ENCODE data around the gene SLC22A5. TPM values are rescaled to one million over a fixed set of nuclear protein-coding genes. Genes with fewer than 3 reads are reported as not detected.

SLC22A5 gene
- total RNA-seq, 1 experiment from 2014 or later, result 3.6 TPM

DNA sequence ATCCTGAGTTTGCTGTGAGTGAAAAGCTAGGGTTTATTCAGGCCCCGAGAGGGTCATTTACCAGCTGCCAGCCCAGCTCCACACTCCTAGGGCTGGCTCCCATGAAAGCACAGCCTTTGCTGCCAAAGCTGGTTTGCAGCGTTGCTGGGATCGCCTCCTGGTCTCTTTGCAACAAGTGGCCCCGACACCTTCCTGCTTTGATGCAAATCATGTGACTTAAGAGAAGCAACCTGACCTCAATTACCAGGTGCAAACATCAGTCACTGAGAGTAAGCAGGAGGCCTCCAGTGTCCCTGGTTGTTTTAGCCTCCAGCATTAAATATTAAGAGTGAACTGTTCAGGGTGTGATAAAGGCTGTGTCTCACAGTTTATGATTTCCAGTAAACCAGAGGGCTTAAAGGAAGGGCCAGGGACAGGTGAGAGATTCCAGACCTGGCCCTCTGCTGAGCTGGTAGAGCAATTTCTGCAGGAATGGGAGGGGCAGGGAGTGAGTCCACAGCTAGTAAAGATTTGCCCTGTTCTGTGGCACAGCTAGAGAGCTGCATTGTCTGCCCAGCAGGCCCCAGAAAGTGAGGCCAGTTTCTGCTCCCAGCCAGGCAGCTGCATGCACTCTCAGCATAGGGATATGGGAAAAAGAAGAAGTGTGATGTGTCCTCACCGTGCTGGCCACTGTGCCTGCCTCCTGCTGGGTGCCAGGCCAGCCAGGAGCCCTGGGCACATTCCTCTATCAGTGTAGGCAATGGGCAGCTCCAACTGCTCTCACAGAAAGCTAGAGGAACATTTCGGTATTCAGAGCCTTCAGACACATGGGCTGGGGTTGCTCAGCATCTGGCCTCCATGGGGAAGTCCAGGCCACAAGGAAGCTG, 58.0 kb downstream of the SLC22A5 start:
- Mint-ChIP-seq H3K27me3 (ENCODE audit: low read depth) (no peaks in the 10 kb centered on the region), H3K27ac (peak overlapping the region; percentile 3; the same call in 1 of the 2 replicates), H3K36me3 (no peaks in the 10 kb centered on the region), H3K4me3 (no peak overlapping the region), H3K4me1 (peaks cover 18% of the 10 kb centered on the region), H3K9me3 (no peaks in the 10 kb centered on the region)
- peak; percentile 13 for ATAC-seq
- DNase-seq (ENCODE audit: low spot score), result no peak
- ChIA-PET POLR2A (interaction anchor here (1.7 kb wide), 1 partner anchor 69 kb away, joined by 8 read pairs; no protein-coding TSS in a partner anchor), CTCF (interaction anchor here (0.5 to 3.5 kb wide), 23 partner anchors 9 to 339 kb away, joined by 3 to 52 read pairs (median 5); partner anchors contain the start of genes IRF1 and SLC22A4)
- no peak for TF ChIP-seq OVOL2 (CRISPR knock-in tag; IDR thresholded peaks at IDR 0.05; ENCODE audit: borderline replicate concordance)
- TF ChIP-seq, protein P1, sequence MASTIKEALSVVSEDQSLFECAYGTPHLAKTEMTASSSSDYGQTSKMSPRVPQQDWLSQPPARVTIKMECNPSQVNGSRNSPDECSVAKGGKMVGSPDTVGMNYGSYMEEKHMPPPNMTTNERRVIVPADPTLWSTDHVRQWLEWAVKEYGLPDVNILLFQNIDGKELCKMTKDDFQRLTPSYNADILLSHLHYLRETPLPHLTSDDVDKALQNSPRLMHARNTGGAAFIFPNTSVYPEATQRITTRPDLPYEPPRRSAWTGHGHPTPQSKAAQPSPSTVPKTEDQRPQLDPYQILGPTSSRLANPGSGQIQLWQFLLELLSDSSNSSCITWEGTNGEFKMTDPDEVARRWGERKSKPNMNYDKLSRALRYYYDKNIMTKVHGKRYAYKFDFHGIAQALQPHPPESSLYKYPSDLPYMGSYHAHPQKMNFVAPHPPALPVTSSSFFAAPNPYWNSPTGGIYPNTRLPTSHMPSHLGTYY (CRISPR knock-in tag; IDR thresholded peaks at IDR 0.05), result no peak
- TF ChIP-seq, protein P2, sequence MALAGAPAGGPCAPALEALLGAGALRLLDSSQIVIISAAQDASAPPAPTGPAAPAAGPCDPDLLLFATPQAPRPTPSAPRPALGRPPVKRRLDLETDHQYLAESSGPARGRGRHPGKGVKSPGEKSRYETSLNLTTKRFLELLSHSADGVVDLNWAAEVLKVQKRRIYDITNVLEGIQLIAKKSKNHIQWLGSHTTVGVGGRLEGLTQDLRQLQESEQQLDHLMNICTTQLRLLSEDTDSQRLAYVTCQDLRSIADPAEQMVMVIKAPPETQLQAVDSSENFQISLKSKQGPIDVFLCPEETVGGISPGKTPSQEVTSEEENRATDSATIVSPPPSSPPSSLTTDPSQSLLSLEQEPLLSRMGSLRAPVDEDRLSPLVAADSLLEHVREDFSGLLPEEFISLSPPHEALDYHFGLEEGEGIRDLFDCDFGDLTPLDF (CRISPR knock-in tag; IDR thresholded peaks at IDR 0.05), result no peak
- TF ChIP-seq, protein P3, sequence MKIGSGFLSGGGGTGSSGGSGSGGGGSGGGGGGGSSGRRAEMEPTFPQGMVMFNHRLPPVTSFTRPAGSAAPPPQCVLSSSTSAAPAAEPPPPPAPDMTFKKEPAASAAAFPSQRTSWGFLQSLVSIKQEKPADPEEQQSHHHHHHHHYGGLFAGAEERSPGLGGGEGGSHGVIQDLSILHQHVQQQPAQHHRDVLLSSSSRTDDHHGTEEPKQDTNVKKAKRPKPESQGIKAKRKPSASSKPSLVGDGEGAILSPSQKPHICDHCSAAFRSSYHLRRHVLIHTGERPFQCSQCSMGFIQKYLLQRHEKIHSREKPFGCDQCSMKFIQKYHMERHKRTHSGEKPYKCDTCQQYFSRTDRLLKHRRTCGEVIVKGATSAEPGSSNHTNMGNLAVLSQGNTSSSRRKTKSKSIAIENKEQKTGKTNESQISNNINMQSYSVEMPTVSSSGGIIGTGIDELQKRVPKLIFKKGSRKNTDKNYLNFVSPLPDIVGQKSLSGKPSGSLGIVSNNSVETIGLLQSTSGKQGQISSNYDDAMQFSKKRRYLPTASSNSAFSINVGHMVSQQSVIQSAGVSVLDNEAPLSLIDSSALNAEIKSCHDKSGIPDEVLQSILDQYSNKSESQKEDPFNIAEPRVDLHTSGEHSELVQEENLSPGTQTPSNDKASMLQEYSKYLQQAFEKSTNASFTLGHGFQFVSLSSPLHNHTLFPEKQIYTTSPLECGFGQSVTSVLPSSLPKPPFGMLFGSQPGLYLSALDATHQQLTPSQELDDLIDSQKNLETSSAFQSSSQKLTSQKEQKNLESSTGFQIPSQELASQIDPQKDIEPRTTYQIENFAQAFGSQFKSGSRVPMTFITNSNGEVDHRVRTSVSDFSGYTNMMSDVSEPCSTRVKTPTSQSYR (CRISPR knock-in tag; IDR thresholded peaks at IDR 0.05), result no peak
- no peak for TF ChIP-seq TP53 (CRISPR knock-in tag; IDR thresholded peaks at IDR 0.05)
- TF ChIP-seq NFYB (CRISPR knock-in tag; conservative IDR thresholded peaks at IDR 0.05; ENCODE audit: low read depth), result no peak
- TF ChIP-seq, protein P4, sequence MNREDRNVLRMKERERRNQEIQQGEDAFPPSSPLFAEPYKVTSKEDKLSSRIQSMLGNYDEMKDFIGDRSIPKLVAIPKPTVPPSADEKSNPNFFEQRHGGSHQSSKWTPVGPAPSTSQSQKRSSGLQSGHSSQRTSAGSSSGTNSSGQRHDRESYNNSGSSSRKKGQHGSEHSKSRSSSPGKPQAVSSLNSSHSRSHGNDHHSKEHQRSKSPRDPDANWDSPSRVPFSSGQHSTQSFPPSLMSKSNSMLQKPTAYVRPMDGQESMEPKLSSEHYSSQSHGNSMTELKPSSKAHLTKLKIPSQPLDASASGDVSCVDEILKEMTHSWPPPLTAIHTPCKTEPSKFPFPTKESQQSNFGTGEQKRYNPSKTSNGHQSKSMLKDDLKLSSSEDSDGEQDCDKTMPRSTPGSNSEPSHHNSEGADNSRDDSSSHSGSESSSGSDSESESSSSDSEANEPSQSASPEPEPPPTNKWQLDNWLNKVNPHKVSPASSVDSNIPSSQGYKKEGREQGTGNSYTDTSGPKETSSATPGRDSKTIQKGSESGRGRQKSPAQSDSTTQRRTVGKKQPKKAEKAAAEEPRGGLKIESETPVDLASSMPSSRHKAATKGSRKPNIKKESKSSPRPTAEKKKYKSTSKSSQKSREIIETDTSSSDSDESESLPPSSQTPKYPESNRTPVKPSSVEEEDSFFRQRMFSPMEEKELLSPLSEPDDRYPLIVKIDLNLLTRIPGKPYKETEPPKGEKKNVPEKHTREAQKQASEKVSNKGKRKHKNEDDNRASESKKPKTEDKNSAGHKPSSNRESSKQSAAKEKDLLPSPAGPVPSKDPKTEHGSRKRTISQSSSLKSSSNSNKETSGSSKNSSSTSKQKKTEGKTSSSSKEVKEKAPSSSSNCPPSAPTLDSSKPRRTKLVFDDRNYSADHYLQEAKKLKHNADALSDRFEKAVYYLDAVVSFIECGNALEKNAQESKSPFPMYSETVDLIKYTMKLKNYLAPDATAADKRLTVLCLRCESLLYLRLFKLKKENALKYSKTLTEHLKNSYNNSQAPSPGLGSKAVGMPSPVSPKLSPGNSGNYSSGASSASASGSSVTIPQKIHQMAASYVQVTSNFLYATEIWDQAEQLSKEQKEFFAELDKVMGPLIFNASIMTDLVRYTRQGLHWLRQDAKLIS (CRISPR knock-in tag; IDR thresholded peaks at IDR 0.05; ENCODE audit: borderline replicate concordance), result no peak
- TF ChIP-seq, protein P5, sequence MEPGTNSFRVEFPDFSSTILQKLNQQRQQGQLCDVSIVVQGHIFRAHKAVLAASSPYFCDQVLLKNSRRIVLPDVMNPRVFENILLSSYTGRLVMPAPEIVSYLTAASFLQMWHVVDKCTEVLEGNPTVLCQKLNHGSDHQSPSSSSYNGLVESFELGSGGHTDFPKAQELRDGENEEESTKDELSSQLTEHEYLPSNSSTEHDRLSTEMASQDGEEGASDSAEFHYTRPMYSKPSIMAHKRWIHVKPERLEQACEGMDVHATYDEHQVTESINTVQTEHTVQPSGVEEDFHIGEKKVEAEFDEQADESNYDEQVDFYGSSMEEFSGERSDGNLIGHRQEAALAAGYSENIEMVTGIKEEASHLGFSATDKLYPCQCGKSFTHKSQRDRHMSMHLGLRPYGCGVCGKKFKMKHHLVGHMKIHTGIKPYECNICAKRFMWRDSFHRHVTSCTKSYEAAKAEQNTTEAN (CRISPR knock-in tag; IDR thresholded peaks at IDR 0.05), result no peak
- TF ChIP-seq, protein P6, sequence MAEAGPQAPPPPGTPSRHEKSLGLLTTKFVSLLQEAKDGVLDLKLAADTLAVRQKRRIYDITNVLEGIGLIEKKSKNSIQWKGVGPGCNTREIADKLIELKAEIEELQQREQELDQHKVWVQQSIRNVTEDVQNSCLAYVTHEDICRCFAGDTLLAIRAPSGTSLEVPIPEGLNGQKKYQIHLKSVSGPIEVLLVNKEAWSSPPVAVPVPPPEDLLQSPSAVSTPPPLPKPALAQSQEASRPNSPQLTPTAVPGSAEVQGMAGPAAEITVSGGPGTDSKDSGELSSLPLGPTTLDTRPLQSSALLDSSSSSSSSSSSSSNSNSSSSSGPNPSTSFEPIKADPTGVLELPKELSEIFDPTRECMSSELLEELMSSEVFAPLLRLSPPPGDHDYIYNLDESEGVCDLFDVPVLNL (CRISPR knock-in tag; IDR thresholded peaks at IDR 0.05; ENCODE audit: borderline replicate concordance, low read depth), result no peak
- TF ChIP-seq, protein P7, sequence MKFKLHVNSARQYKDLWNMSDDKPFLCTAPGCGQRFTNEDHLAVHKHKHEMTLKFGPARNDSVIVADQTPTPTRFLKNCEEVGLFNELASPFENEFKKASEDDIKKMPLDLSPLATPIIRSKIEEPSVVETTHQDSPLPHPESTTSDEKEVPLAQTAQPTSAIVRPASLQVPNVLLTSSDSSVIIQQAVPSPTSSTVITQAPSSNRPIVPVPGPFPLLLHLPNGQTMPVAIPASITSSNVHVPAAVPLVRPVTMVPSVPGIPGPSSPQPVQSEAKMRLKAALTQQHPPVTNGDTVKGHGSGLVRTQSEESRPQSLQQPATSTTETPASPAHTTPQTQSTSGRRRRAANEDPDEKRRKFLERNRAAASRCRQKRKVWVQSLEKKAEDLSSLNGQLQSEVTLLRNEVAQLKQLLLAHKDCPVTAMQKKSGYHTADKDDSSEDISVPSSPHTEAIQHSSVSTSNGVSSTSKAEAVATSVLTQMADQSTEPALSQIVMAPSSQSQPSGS (CRISPR knock-in tag; IDR thresholded peaks at IDR 0.05; ENCODE audit: borderline replicate concordance, low read depth), result no peak
- TF ChIP-seq, protein P8, sequence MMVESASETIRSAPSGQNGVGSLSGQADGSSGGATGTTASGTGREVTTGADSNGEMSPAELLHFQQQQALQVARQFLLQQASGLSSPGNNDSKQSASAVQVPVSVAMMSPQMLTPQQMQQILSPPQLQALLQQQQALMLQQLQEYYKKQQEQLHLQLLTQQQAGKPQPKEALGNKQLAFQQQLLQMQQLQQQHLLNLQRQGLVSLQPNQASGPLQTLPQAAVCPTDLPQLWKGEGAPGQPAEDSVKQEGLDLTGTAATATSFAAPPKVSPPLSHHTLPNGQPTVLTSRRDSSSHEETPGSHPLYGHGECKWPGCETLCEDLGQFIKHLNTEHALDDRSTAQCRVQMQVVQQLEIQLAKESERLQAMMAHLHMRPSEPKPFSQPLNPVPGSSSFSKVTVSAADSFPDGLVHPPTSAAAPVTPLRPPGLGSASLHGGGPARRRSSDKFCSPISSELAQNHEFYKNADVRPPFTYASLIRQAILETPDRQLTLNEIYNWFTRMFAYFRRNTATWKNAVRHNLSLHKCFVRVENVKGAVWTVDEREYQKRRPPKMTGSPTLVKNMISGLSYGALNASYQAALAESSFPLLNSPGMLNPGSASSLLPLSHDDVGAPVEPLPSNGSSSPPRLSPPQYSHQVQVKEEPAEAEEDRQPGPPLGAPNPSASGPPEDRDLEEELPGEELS (CRISPR knock-in tag; IDR thresholded peaks at IDR 0.05), result no peak
- TF ChIP-seq ATF1 (CRISPR knock-in tag; IDR thresholded peaks at IDR 0.05), result no peak
- no peak for TF ChIP-seq ZNF416 (CRISPR knock-in tag; IDR thresholded peaks at IDR 0.05)
- no peak for TF ChIP-seq NR2C2 (CRISPR knock-in tag; IDR thresholded peaks at IDR 0.05)

Measured in WTC11 (cell line).